GM19468 (cell line): Measurements from ENCODE around the gene ZNF414.

ENCODE experiments used
- ATAC-seq: cut with Tn5 transposase; IDR thresholded peaks from one replicate; pipeline ENCODE4 v1.9.1; 2021; ENCODE audit warnings: mild to moderate bottlenecking, moderate library complexity, moderate number of reproducible peaks; ENCODE audit not compliant: unreplicated experiment; ENCODE audit errors: extremely low read depth

ZNF414 gene

DNA sequence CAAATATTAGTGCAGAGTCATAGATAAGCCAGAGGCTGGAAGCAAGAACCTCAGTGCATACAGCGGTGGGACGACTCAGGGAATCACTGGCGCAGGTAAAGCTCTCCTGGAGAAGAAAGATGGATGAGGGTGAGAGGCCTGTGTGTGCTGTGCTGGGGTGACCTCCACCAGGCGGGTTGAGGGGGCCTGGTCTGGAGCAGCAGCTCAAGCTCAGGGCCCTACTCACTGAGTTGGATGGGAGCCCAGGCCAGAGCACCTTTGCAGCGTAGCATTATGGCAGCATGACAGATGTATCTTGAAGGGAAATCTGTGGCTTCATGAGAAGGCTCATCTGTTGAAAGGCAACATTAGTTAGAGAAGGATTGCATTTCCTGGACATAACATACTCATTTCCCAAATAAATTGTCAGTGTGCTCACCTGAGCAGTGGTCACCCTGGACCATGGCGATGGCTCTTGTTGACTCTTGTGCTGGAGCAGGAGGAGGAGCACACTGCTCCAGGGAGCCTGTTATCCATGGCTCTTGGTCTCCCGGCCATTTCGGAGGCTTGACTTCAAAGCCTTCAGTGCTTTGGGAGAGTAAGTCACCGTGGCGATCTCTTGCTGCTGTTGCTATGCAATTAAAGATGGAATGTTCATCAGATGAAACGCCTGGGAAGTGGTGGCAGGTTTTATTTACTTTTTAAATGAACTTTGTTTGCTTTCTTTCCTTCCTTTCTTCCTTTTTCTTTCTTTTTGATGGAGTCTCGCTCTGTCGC is 44.2 kb downstream of the ZNF414 start:
- no peak for ATAC-seq

DNA sequence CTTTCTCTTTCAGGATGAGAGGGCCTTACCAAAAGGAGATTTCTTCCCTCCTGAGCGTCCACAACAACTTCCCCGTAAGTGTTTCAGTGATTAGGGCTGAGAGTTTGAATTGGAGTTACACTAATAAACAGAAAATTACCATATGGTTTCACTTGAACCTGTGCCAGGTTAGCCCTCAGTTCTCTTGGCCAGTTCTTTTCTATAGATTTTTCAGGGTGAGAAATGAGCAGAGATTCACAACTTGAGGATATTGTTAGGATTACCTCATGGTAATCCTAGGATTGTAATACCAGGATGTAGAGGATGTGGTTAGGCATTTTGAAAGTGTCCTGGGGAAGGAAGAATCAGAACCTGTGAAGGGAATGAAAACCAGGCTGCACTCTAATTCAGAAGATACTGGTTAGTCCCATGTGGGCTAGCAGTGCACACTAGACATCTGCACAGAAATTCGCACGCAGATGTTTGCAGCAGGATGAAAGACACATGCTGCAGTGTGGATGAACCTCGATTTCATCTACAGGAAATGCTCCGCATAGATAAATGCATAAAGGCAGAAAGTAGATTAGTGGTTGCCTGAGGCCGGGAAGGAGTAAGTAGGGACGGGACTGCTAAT is 45.1 kb downstream of the ZNF414 start:
- ATAC-seq: no peak

DNA sequence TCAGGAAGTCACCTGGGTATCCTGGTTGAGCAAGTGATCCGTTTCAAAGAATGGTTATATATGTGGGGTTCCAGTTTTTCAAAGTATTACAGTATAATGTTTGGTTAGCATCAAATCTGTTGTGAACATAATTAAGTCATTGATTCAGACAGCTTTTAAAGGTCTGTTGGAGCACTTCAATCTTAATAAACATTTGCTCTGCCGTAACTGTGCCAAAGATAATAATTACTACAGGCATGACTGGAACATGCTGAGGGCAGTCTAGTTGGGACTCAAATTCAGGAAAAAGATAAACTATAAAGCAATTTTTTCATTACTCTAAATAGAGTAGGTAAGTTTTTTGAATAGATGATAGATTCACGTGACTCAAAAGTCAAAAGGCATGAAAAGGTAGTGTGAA is 45.8 kb downstream of the ZNF414 start:
- ATAC-seq: no peak

DNA sequence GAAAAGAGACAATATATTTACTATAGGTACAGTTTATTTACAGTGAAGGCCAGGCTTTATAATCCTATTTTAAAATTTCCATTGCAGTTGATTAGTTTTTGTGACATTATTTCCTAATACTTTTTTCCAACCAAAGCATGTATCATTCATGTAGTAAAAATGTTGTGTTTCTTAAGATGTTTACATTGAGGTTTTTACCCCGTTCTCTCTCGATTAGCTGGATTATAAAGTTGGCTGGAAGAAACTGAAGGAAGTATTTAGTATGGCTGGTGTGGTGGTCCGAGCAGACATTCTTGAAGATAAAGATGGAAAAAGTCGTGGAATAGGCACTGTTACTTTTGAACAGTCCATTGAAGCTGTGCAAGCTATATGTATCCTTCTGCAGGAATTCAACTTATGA is 47.9 kb downstream of the ZNF414 start:
- ATAC-seq: no peak

DNA sequence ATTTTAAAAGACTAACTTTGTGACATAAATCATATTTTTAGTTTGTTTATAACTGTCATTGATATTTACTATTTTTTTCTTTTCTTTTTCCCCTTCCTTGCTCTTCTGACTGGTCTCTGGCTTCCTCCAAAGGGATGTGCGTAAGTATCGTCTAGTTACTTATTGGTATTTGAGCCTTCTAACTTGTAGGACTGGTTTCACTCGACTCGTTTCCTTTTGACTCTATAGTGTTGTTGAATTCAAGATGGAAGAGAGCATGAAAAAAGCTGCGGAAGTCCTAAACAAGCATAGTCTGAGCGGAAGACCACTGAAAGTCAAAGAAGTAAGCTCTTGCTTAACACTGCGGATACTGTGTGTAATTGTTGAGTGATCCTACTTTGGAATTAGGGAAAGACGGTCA is 50.6 kb downstream of the ZNF414 start:
- no peak for ATAC-seq

DNA sequence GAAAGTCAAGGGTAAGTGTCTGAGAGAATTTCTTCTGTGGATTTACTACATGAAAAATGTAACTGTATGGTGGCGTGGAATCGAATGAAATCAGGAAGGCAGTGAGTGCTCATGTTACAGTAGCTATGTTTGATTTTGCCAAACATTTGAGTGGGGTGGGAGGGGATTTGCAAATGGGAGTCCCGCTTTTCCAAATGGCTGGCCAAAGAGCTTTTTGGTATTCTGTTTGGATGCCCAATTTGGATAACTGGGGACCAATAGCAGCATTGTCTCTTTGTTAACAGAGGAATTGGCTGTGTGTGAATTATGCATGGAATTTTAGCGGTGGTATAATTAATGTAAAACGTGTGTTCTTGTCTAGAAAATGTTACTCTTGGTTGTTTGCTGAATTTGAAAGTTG is 51.4 kb downstream of the ZNF414 start:
- ATAC-seq: no peak

DNA sequence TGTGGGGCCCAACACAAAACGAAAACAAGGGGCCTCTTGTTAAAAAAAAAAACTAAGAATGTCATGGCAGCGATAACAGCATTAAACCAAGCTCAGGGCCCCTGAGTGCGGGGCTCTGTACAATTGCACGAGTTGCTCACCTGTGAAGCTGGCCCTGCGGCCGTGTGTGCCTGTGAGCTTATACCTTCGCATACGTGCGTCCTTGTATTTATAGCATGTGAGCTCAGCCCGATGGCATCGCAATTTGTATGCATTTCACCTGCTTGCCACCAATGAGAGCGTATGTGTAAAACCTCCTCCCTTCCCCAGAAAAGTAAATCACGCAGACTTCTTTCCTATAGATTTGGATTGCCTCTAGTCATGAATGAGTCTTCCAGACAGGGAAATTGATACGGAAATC is 52.1 kb downstream of the ZNF414 start:
- ATAC-seq: no peak

DNA sequence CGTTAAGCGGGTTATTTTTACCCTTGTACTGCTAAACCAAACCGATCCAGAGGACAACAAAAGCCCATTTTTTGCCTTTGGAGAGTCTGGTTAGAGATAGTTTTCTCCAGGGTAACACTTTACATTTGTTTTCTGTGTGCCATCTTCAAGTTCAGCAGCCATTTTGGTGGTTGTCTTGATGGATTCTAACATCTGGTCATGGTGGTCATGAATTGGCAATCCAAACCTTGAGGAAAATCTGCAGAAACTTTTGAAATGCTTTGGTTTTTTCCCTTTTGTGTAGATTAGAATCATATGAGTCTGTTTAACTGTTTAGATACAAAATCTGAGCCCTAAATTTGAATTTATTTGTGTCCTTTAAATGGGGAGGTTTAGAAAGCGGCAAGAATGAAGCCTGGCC is 52.6 kb downstream of the ZNF414 start:
- ATAC-seq: no peak

DNA sequence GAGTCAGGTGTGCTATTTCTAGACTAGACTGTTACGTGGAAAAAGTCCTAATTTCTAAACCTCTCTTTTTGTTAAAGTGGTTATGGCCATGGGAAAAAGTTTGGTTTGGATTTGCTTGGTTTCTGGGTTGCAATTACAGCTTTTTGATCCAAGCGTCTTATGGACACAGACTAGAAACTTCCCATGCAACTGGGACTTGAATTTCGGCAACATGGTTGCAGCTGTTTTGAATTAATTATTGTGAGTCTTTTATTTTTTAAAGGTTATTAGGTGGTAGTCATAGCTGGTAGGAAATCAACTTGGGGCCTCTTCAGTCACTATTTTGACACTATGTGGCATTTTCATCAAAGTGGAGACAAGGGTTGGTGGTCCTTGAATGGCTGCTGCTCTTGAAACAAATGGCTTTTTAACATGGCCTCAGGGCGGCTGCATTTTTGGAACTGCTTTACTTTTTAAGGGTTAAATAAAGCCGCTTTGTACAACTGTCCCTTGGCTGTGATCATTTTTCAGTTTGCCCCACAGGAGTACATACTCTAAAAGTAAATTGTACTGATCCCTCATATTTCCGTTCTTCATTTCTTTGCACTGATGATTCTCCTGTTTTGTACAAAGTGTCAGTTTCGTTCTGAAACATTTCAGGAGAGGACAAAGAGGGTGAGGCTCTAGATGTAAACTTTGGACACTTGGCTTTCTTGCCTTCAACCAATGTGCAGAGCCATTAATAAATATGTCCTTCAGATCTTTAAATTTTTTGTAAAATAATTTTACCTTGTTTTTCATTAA is 53.3 kb downstream of the ZNF414 start:
- no peak for ATAC-seq
